ENCODE measurements around the gene FRY. TPM values are rescaled to one million over a fixed set of nuclear protein-coding genes. Genes with fewer than 3 reads are reported as not detected.

The FRY gene
- total RNA-seq (6.3 and 7.8 TPM in 2 replicates), polyA plus RNA-seq (1.4 and 2.3 TPM in 2 replicates), polyA minus RNA-seq (8.5 and 10.1 TPM in 2 replicates)
- total RNA-seq (2013) = 4.7 TPM

- peak within 1 kb of the TSS in 1 of 2 donors; percentile 58 for H3K27ac ChIP-seq (ENCODE audit: low read length in 2 of 2)
- intact Hi-C loops (cut with micrococcal nuclease) = loop anchor here (2.0 to 10.0 kb wide), 3 partner anchors 16 to 414 kb away; no protein-coding TSS in a partner anchor
- CTCF ChIA-PET = interaction anchor here (0.6 to 1.9 kb wide), 6 partner anchors 11 to 551 kb away, joined by 3 to 6 read pairs (median 4); no protein-coding TSS in a partner anchor
Observed at GRCh38 chr13:32031025-32031814, at the start of gene FRY. FRY (plus strand) TSS chr13:32031774; CDS start chr13:32031796, 22 bp downstream.

GRCh38 chr13:31982124-31982523 is 49.5 kb upstream of the FRY start:
- Histone ChIP-seq H3K9me3 (ENCODE audit: control extremely low read depth in 1 of 3, control insufficient read depth in 2 of 3, insufficient read depth in 1 of 3, low read length in 2 of 3) (peaks cover 0 to 1% (median 0%) of the 10 kb centered on the region in 3 donors), H3K4me1 (ENCODE audit: control insufficient read depth in 2 of 2, insufficient read depth in 2 of 2, low read length in 2 of 2) (no peaks in the 10 kb centered on the region), H3K36me3 (replicated peaks in 1 of 2; ENCODE audit: control extremely low read depth in 1 of 2, control insufficient read depth in 1 of 2, extremely low read depth in 1 of 2, insufficient read depth in 2 of 2, low read length in 1 of 2) (no peaks in the 10 kb centered on the region), H3K27me3 (replicated peaks in 1 of 4; ENCODE audit: control extremely low read depth in 1 of 4, control insufficient read depth in 3 of 4, insufficient read depth in 4 of 4, low read length in 3 of 4) (no peaks in the 10 kb centered on the region), H3K9ac (ENCODE audit: low read length) (no peak overlapping the region), H3K79me2 (ENCODE audit: control insufficient read depth, insufficient read depth, low read length) (no peaks in the 10 kb centered on the region), H3K27ac (ENCODE audit: low read length in 2 of 2) (no peak overlapping the region), H4K20me1 (ENCODE audit: control insufficient read depth, insufficient read depth, low read length, poor library complexity, severe bottlenecking) (no peaks in the 10 kb centered on the region), H3K4me2 (replicated peaks; ENCODE audit: low read depth, low read length, poor library complexity, severe bottlenecking) (no peak overlapping the region), H2AFZ (ENCODE audit: insufficient read depth, low read depth, low read length, poor library complexity, severe bottlenecking) (no peak overlapping the region), H3K4me3 (ENCODE audit: control extremely low read depth in 1 of 5, extremely low read depth in 1 of 5, insufficient read depth in 1 of 5, low read depth in 2 of 5, low read length in 4 of 5) (no peak overlapping the region)
- no peak overlapping the region for H3K4me3 Mint-ChIP-seq
- TF ChIP-seq CTCF (IDR thresholded peaks at IDR 0.05) (no peak), EZH2 (IDR thresholded peaks at IDR 0.05; ENCODE audit: borderline replicate concordance, insufficient read depth, low read depth, low read length, poor library complexity, severe bottlenecking) (no peak)
- 86% methylated on average over 2 of the region's 2 CpGs for WGBS (ENCODE audit: insufficient coverage)
- ChIA-PET CTCF (interaction anchor here (0.7 kb wide), 1 partner anchor 72 kb away, joined by 3 read pairs; no protein-coding TSS in a partner anchor), POLR2A (no interaction called here)
- no peak overlapping the region for H3K27ac Mint-ChIP-seq
- H3K4me1 Mint-ChIP-seq = peaks cover 2% of the 10 kb centered on the region
- intact Hi-C loops (cut with micrococcal nuclease) = no loop called here
- DNase-seq = no peak
- no peaks in the 10 kb centered on the region for H3K27me3 Mint-ChIP-seq
- H3K9me3 Mint-ChIP-seq (ENCODE audit: insufficient read depth) = no peaks in the 10 kb centered on the region
- ATAC-seq (ENCODE audit: low read depth) = no peak

More at GRCh38 chr13:32031025-32031814, at the start of gene FRY:
- H3K9me3 ChIP-seq (ENCODE audit: control extremely low read depth in 1 of 3, control insufficient read depth in 2 of 3, insufficient read depth in 1 of 3, low read length in 2 of 3) = no peaks in the 10 kb centered on the region
- DNase-seq = peak; percentile 71
- H3K27me3 Mint-ChIP-seq = no peaks in the 10 kb centered on the region
- POLR2A ChIA-PET = no interaction called here
- peak within 1 kb of the TSS; percentile 85 for H2AFZ ChIP-seq (ENCODE audit: insufficient read depth, low read depth, low read length, poor library complexity, severe bottlenecking)
- TF ChIP-seq EZH2 (IDR thresholded peaks at IDR 0.05; ENCODE audit: borderline replicate concordance, insufficient read depth, low read depth, low read length, poor library complexity, severe bottlenecking) = no peak
- no peaks in the 10 kb centered on the region for H3K36me3 ChIP-seq (replicated peaks in 1 of 2; ENCODE audit: control extremely low read depth in 1 of 2, control insufficient read depth in 1 of 2, extremely low read depth in 1 of 2, insufficient read depth in 2 of 2, low read length in 1 of 2)
- H3K9ac ChIP-seq (ENCODE audit: low read length) = peak within 1 kb of the TSS; percentile 93
- H3K4me2 ChIP-seq (replicated peaks; ENCODE audit: low read depth, low read length, poor library complexity, severe bottlenecking) = peak within 1 kb of the TSS; percentile 78
- peaks cover 0 to 6% (median 0%) of the 10 kb centered on the region in 4 experiments for H3K27me3 ChIP-seq (replicated peaks in 1 of 4; ENCODE audit: control extremely low read depth in 1 of 4, control insufficient read depth in 3 of 4, insufficient read depth in 4 of 4, low read length in 3 of 4)
- ATAC-seq (ENCODE audit: low read depth) = peak; percentile 71
- H3K4me3 Mint-ChIP-seq = peak within 1 kb of the TSS; percentile 76
- no peaks in the 10 kb centered on the region for H3K79me2 ChIP-seq (ENCODE audit: control insufficient read depth, insufficient read depth, low read length)
- H3K4me1 Mint-ChIP-seq = peaks cover 23% of the 10 kb centered on the region
- no peaks in the 10 kb centered on the region for H4K20me1 ChIP-seq (ENCODE audit: control insufficient read depth, insufficient read depth, low read length, poor library complexity, severe bottlenecking)
- no peaks in the 10 kb centered on the region for H3K9me3 Mint-ChIP-seq (ENCODE audit: insufficient read depth)
- peaks cover 8 to 10% of the 10 kb centered on the region in 2 donors for H3K4me1 ChIP-seq (ENCODE audit: control insufficient read depth in 2 of 2, insufficient read depth in 2 of 2, low read length in 2 of 2)
- H3K27ac Mint-ChIP-seq = peak within 1 kb of the TSS; percentile 79
- under 1% methylated on average over 52 of the region's 59 CpGs for WGBS (ENCODE audit: insufficient coverage)
- peak within 1 kb of the TSS; percentile 66 to 87 (median 68) for H3K4me3 ChIP-seq (ENCODE audit: control extremely low read depth in 1 of 5, extremely low read depth in 1 of 5, insufficient read depth in 1 of 5, low read depth in 2 of 5, low read length in 4 of 5)

All from B cell (primary cell).